A549 (cell line): Measurements from ENCODE around the gene HOXA13. TPM values are rescaled to one million over a fixed set of nuclear protein-coding genes. Genes with fewer than 3 reads are reported as not detected.

ENCODE experiments used
- ATAC-seq, 2 experiments: fragments of 200-7000 bp in 1 of 2; fragments of >200 bp in 1 of 2; cut with Nextera tagmentation in 1 of 2; cut with Tn5 transposase in 1 of 2; 3 replicates each; pipeline versions ENCODE4 v1.8.0 to v1.9.1; 2018 to 2020; ENCODE audit warnings: mild to moderate bottlenecking in 1 of 2, moderate library complexity in 1 of 2
- CTCF ChIA-PET: fragments of 300-600 bp; sonication (Branson Sonifier 250); formaldehyde crosslinking; extraction: SDS; loops from one replicate; lab custom pipeline; 2021; ENCODE audit warnings: antibody characterized with exemption, inconsistent platforms; lab: Yijun Ruan, JAX
- POLR2A ChIA-PET: fragments of 350-600 bp; formaldehyde crosslinking; extraction: SDS; loops from one replicate; lab custom pipeline; 2021; ENCODE audit warnings: antibody characterized with exemption, inconsistent platforms; lab: Yijun Ruan, JAX
- DNase-seq, 2 experiments: peaks; one replicate each; pipeline versions ENCODE4 v3.0.0 to v3.0.0-alpha.2; 2011 to 2016; ENCODE audit warnings: low read depth in 1 of 2, low spot score in 1 of 2
- FAIRE-seq: peaks from 2 replicates; lab custom pipeline; 2011; peaks lifted over from hg19 to GRCh38; lab: Jason Lieb, UNC
- H3K27ac ChIP-seq, 2 experiments: fragments of >200 bp; sonication (Bioruptor Twin); formaldehyde crosslinking; 3 replicates each; pipeline ENCODE4 v1.5.1; 2016 to 2017
- H3K4me1 ChIP-seq: fragments of >200 bp; sonication (Bioruptor Twin); formaldehyde crosslinking; 3 replicates; pipeline ENCODE4 v1.6.1; 2016
- H3K4me2 ChIP-seq: fragments of >200 bp; sonication (Bioruptor Twin); formaldehyde crosslinking; 3 replicates; pipeline ENCODE4 v1.6.1; 2016
- H3K4me3 ChIP-seq: fragments of >200 bp; sonication (Bioruptor Twin); formaldehyde crosslinking; 3 replicates; pipeline ENCODE4 v1.5.1; 2016
- H3K9me3 ChIP-seq: fragments of >200 bp; sonication (Bioruptor Twin); formaldehyde crosslinking; 3 replicates; pipeline ENCODE4 v1.6.1; 2016
- BHLHE40 ChIP-seq: IDR thresholded peaks from 2 replicates; pipeline ENCODE4 v1.6.1; 2012; ENCODE audit warnings: low read depth, low read length, inconsistent platforms
- CBX2 ChIP-seq: fragments of 200-600 bp; sonication (generic); IDR thresholded peaks from 2 replicates; pipeline ENCODE4 v1.6.1; 2016; ENCODE audit warnings: low read depth, mild to moderate bottlenecking, borderline replicate concordance
- CHD4 ChIP-seq: fragments of 200-600 bp; sonication (generic); IDR thresholded peaks from 2 replicates; pipeline ENCODE4 v1.6.1; 2016; ENCODE audit warnings: antibody characterized with exemption, mild to moderate bottlenecking, borderline replicate concordance
- EHF ChIP-seq: fragments of 250-450 bp; sonication (Bioruptor Pico); IDR thresholded peaks from 2 replicates; pipeline ENCODE4 v1.5.0; 2020; ENCODE audit warnings: mild to moderate bottlenecking
- FOSB ChIP-seq: fragments of 250-450 bp; sonication (Bioruptor Pico); IDR thresholded peaks from 2 replicates; pipeline ENCODE4 v1.5.0; 2020; ENCODE audit warnings: mild to moderate bottlenecking, moderate library complexity
- GATA3 ChIP-seq: IDR thresholded peaks from 2 replicates; pipeline ENCODE4 v1.6.1; 2012; ENCODE audit warnings: borderline replicate concordance
- HOXB13 ChIP-seq: fragments of 250-450 bp; sonication (Bioruptor Pico); IDR thresholded peaks from 2 replicates; pipeline ENCODE4 v1.5.0; 2020; ENCODE audit warnings: low read depth, mild to moderate bottlenecking, moderate library complexity
- HOXB5 ChIP-seq: fragments of 250-450 bp; sonication (Bioruptor Pico); IDR thresholded peaks from 2 replicates; pipeline ENCODE4 v1.5.0; 2020; ENCODE audit warnings: mild to moderate bottlenecking, moderate library complexity
- KDM5A ChIP-seq: fragments of 200-600 bp; sonication (generic); IDR thresholded peaks from 2 replicates; pipeline ENCODE4 v1.6.1; 2016; ENCODE audit warnings: antibody characterized with exemption, mild to moderate bottlenecking
- NFE2L2 ChIP-seq: fragments of 150-350 bp; conservative IDR thresholded peaks from 2 replicates; pipeline ENCODE4 v1.6.1; 2014; ENCODE audit warnings: low read length
- NPAS2 ChIP-seq: fragments of 250-450 bp; sonication (Bioruptor Pico); IDR thresholded peaks from 2 replicates; pipeline ENCODE4 v1.8.0; 2022; ENCODE audit warnings: mild to moderate bottlenecking, moderate library complexity, borderline replicate concordance
- RAD21 ChIP-seq, 2 experiments: fragments of >200 bp in 1 of 2; sonication (Bioruptor Twin) in 1 of 2; formaldehyde crosslinking in 1 of 2; IDR thresholded peaks in 1 of 2; conservative IDR thresholded peaks in 1 of 2; 2 replicates in 1 of 2; 3 replicates in 1 of 2; pipeline ENCODE4 v1.6.1; 2012 to 2018; ENCODE audit warnings: inconsistent platforms in 1 of 2
- RNF2 ChIP-seq: fragments of 200-600 bp; sonication (generic); IDR thresholded peaks from 2 replicates; pipeline ENCODE4 v1.6.1; 2016; ENCODE audit warnings: low read depth, mild to moderate bottlenecking, antibody characterized with exemption, moderate library complexity, borderline replicate concordance
- SMC3 ChIP-seq: fragments of >200 bp; sonication (Bioruptor Twin); formaldehyde crosslinking; IDR thresholded peaks from 3 replicates; pipeline ENCODE4 v1.6.1; 2018; ENCODE audit warnings: inconsistent platforms
- TFCP2L1 ChIP-seq: fragments of 250-450 bp; sonication (Bioruptor Pico); IDR thresholded peaks from 2 replicates; pipeline ENCODE4 v1.5.0; 2021; ENCODE audit warnings: mild to moderate bottlenecking
- TP53 ChIP-seq: fragments of 250-450 bp; sonication (Bioruptor Pico); IDR thresholded peaks from 2 replicates; pipeline ENCODE4 v1.5.0; 2021; ENCODE audit warnings: mild to moderate bottlenecking, moderate library complexity
- ZFP36 ChIP-seq: fragments of 450-650 bp; IDR thresholded peaks from 2 replicates; pipeline ENCODE4 v1.6.1; 2014; ENCODE audit warnings: borderline replicate concordance; ENCODE audit not compliant: partially characterized antibody
- WGBS: methylation state at CpG from one replicate; pipeline ENCODE4 v1.1.6; 2017; ENCODE audit errors: missing lambda C conversion rate; 5-methylcytosine and 5-hydroxymethylcytosine counted together
- polyA plus RNA-seq, 4 experiments: library from polyadenylated mRNA; depleted of rRNA in 3 of 4; stranded (reverse); fragments of >200 nt; fragmentation: RNase III in 1 of 4; extraction: RNeasy Plus Mini Kit Qiagen cat#74134 plus additional on column Dnase treatment in 1 of 4; gene quantifications; 2 replicates in 3 of 4; 3 replicates in 1 of 4; pipeline ENCODE4 v1.2.3, GENCODE V29; 2011 to 2017
- TF ChIP-seq, protein P1 (sequence below): fragments of 450-650 bp; IDR thresholded peaks from 2 replicates; pipeline ENCODE4 v1.6.1; 2014; ENCODE audit warnings: antibody characterized with exemption
- TF ChIP-seq, protein P2 (sequence below): IDR thresholded peaks from 2 replicates; pipeline ENCODE4 v1.6.1; 2012
- TF ChIP-seq, protein P3 (sequence below): IDR thresholded peaks from 2 replicates; pipeline ENCODE4 v1.6.1; 2012; ENCODE audit warnings: low read depth, borderline replicate concordance
- TF ChIP-seq, protein P4 (sequence below): fragments of 150-350 bp; IDR thresholded peaks from 2 replicates; pipeline ENCODE4 v1.6.1; 2014; ENCODE audit warnings: low read depth, mild to moderate bottlenecking, low read length
- TF ChIP-seq, protein P5 (sequence below): fragments of >200 bp; sonication (Bioruptor Twin); formaldehyde crosslinking; IDR thresholded peaks from 3 replicates; pipeline ENCODE4 v1.5.1; 2016
- TF ChIP-seq, protein P6 (sequence below): fragments of >200 bp; sonication (Bioruptor Twin); formaldehyde crosslinking; IDR thresholded peaks from 3 replicates; pipeline ENCODE4 v1.6.1; 2016

Gene HOXA13
- polyA plus RNA-seq, 2 of the 4 experiments (the other 2 are of a cell fraction): 2.2 to 2.7 TPM

DNA sequence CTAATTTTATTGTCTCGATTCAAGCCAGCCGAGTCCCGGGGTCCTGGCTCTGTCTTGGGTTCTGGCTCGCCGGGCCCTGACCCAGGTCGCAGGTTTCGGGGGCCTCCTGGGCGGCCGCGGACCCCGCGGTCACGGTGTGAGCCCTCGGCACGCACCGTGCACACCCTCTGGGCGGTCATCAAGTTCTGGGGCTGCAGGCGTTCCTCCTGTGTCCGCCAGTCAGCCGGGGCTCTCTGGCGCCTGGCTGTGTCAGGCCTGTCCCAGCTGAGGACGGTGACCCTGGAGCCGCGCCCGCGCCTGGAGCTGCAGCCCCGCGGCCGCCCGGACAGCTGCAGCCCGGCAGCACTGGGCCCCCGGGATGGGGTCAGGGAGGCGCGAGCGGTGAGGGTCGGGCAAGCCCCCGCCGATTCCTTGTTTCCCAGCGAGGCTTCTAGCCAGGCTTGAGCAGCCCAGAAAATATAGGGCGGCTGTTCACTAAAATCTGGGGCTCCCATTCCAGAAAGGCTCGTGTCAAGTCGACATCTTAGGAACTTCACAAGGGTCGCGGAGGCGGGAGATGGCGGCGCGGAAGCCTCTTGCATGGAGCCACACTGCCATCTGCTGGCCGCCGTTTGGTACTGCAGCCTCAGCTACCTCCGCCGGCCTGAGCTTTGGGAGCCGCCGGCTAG lies 39.2 kb downstream of the HOXA13 start:
- ATAC-seq (peak; percentile 70 to 84), DNase-seq (peak; percentile 82 to 87), FAIRE-seq (no peak)
- Histone ChIP-seq H3K27ac (peak overlapping the region; percentile 86), H3K4me1 (0 out of 3 replicates have a peak, but pooled peaks cover 3% of the 10 kb centered on the region), H3K4me2 (peak overlapping the region; percentile 96), H3K4me3 (peak overlapping the region; percentile 65), H3K9me3 (no peaks in the 10 kb centered on the region)
- POLR2A ChIA-PET: interaction anchor here (0.6 to 1.3 kb wide), 4 partner anchors 10 to 962 kb away, joined by 3 to 14 read pairs (median 4); no protein-coding TSS in a partner anchor
- TF ChIP-seq, protein P1, sequence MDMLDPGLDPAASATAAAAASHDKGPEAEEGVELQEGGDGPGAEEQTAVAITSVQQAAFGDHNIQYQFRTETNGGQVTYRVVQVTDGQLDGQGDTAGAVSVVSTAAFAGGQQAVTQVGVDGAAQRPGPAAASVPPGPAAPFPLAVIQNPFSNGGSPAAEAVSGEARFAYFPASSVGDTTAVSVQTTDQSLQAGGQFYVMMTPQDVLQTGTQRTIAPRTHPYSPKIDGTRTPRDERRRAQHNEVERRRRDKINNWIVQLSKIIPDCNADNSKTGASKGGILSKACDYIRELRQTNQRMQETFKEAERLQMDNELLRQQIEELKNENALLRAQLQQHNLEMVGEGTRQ: no peak
- TF ChIP-seq EHF (CRISPR knock-in tag) (no peak), CBX2 (no peak), RNF2 (no peak), CHD4 (no peak), SMC3 (peak; percentile 80), KDM5A (0 out of 2 replicates have a peak, but pooled peaks have one; percentile 21), TFCP2L1 (CRISPR knock-in tag) (no peak), HOXB5 (CRISPR knock-in tag) (no peak), BHLHE40 (no peak), NPAS2 (CRISPR knock-in tag) (no peak), ZFP36 (no peak), TP53 (CRISPR knock-in tag) (no peak), FOSB (no peak), HOXB13 (CRISPR knock-in tag) (no peak), NFE2L2 (no peak), GATA3 (no peak), RAD21 (conservative IDR thresholded peaks at IDR 0.05 in 1 of 2, IDR thresholded peaks at IDR 0.05 in 1 of 2) (peak; percentile 91 to 95)
- TF ChIP-seq, protein P2, sequence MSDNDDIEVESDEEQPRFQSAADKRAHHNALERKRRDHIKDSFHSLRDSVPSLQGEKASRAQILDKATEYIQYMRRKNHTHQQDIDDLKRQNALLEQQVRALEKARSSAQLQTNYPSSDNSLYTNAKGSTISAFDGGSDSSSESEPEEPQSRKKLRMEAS: peak; percentile 61
- TF ChIP-seq, protein P3, sequence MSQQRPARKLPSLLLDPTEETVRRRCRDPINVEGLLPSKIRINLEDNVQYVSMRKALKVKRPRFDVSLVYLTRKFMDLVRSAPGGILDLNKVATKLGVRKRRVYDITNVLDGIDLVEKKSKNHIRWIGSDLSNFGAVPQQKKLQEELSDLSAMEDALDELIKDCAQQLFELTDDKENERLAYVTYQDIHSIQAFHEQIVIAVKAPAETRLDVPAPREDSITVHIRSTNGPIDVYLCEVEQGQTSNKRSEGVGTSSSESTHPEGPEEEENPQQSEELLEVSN: peak; percentile 84
- TF ChIP-seq, protein P4, sequence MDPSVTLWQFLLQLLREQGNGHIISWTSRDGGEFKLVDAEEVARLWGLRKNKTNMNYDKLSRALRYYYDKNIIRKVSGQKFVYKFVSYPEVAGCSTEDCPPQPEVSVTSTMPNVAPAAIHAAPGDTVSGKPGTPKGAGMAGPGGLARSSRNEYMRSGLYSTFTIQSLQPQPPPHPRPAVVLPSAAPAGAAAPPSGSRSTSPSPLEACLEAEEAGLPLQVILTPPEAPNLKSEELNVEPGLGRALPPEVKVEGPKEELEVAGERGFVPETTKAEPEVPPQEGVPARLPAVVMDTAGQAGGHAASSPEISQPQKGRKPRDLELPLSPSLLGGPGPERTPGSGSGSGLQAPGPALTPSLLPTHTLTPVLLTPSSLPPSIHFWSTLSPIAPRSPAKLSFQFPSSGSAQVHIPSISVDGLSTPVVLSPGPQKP: no peak
- TF ChIP-seq, protein P5, sequence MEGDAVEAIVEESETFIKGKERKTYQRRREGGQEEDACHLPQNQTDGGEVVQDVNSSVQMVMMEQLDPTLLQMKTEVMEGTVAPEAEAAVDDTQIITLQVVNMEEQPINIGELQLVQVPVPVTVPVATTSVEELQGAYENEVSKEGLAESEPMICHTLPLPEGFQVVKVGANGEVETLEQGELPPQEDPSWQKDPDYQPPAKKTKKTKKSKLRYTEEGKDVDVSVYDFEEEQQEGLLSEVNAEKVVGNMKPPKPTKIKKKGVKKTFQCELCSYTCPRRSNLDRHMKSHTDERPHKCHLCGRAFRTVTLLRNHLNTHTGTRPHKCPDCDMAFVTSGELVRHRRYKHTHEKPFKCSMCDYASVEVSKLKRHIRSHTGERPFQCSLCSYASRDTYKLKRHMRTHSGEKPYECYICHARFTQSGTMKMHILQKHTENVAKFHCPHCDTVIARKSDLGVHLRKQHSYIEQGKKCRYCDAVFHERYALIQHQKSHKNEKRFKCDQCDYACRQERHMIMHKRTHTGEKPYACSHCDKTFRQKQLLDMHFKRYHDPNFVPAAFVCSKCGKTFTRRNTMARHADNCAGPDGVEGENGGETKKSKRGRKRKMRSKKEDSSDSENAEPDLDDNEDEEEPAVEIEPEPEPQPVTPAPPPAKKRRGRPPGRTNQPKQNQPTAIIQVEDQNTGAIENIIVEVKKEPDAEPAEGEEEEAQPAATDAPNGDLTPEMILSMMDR: peak; percentile 93
- TF ChIP-seq, protein P6, sequence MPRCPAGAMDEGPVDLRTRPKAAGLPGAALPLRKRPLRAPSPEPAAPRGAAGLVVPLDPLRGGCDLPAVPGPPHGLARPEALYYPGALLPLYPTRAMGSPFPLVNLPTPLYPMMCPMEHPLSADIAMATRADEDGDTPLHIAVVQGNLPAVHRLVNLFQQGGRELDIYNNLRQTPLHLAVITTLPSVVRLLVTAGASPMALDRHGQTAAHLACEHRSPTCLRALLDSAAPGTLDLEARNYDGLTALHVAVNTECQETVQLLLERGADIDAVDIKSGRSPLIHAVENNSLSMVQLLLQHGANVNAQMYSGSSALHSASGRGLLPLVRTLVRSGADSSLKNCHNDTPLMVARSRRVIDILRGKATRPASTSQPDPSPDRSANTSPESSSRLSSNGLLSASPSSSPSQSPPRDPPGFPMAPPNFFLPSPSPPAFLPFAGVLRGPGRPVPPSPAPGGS: no peak
- CTCF ChIA-PET: interaction anchor here (0.6 to 7.0 kb wide), 58 partner anchors 8 to 1304 kb away, joined by 3 to 160 read pairs (median 4); partner anchors contain the start of genes HOXA10, HOXA3, HOXA5 and HOXA6
- 20% methylated on average over 25 of the region's 54 CpGs for WGBS
